HEK293 (cell line): ENCODE data around the gene CALHM2.

Source experiments
- CTCF ChIA-PET: fragments of 350-600 bp; formaldehyde crosslinking; extraction: SDS; loops from one replicate; lab custom pipeline; 2021; ENCODE audit warnings: antibody characterized with exemption; lab: Yijun Ruan, JAX
- POLR2A ChIA-PET: fragments of 300-600 bp; formaldehyde crosslinking; extraction: SDS; loops from one replicate; lab custom pipeline; 2020; ENCODE audit warnings: antibody characterized with exemption, inconsistent platforms; lab: Yijun Ruan, JAX
- H3K27ac ChIP-seq: fragments of 200-500 bp; sonication (Bioruptor generic); 2 replicates; pipeline ENCODE4 v1.5.1; 2014; ENCODE audit warnings: low read depth, low read length, control low read depth, inconsistent platforms; ENCODE audit errors: extremely low read depth
- H3K36me3 ChIP-seq, 2 experiments: fragments of 200-500 bp in 1 of 2; sonication (Bioruptor generic) in 1 of 2; 1 replicate in 1 of 2; 2 replicates in 1 of 2; pipeline ENCODE4 v1.5.1; 2014 to 2017; ENCODE audit warnings: inconsistent platforms in 2 of 2, low read length in 2 of 2; ENCODE audit not compliant: control insufficient read depth in 2 of 2, insufficient read depth in 1 of 2
- H3K4me1 ChIP-seq: fragments of 200-500 bp; sonication (Bioruptor generic); 2 replicates; pipeline ENCODE4 v1.5.1; 2014; ENCODE audit warnings: mild to moderate bottlenecking, low read length, inconsistent platforms; ENCODE audit not compliant: control insufficient read depth, insufficient read depth
- H3K4me3 ChIP-seq: 2 replicates; pipeline ENCODE4 v1.5.1; 2011; ENCODE audit warnings: low read depth, mild to moderate bottlenecking, control low read depth, low read length, moderate library complexity
- H3K9me3 ChIP-seq: fragments of 200-500 bp; sonication (Bioruptor generic); 2 replicates; pipeline ENCODE4 v1.5.1; 2014; ENCODE audit warnings: low read depth, low read length, inconsistent platforms; ENCODE audit not compliant: control insufficient read depth, insufficient read depth
- BCL11B ChIP-seq: fragments of 450-650 bp; formaldehyde crosslinking; IDR thresholded peaks from 2 replicates; pipeline ENCODE4 v1.5.1; 2016; ENCODE audit warnings: low read depth, missing biosample characterization, missing genetic modification characterization
- KLF10 ChIP-seq: fragments of 450-650 bp; IDR thresholded peaks from 2 replicates; pipeline ENCODE4 v1.5.1; 2018; ENCODE audit warnings: missing biosample characterization, mild to moderate bottlenecking, missing genetic modification characterization
- KLF8 ChIP-seq: fragments of 450-650 bp; formaldehyde crosslinking; IDR thresholded peaks from 2 replicates; pipeline ENCODE4 v1.5.1; 2016; ENCODE audit warnings: missing biosample characterization, missing genetic modification characterization
- PATZ1 ChIP-seq: fragments of 450-650 bp; formaldehyde crosslinking; IDR thresholded peaks from 2 replicates; pipeline ENCODE4 v1.5.1; 2016; ENCODE audit warnings: missing biosample characterization, missing genetic modification characterization
- PRDM6 ChIP-seq: fragments of 450-650 bp; formaldehyde crosslinking; IDR thresholded peaks from 2 replicates; pipeline ENCODE4 v1.5.1; 2017; ENCODE audit warnings: missing biosample characterization, missing genetic modification characterization
- SP3 ChIP-seq: fragments of 450-650 bp; formaldehyde crosslinking; IDR thresholded peaks from 2 replicates; pipeline ENCODE4 v1.5.1; 2016; ENCODE audit warnings: missing biosample characterization, missing genetic modification characterization
- ZFP3 ChIP-seq: fragments of 450-650 bp; formaldehyde crosslinking; IDR thresholded peaks from 2 replicates; pipeline ENCODE4 v1.5.1; 2016; ENCODE audit warnings: low read depth, missing biosample characterization, missing genetic modification characterization
- ZNF114 ChIP-seq: fragments of 450-650 bp; formaldehyde crosslinking; IDR thresholded peaks from 2 replicates; pipeline ENCODE4 v1.5.0; 2017; ENCODE audit warnings: missing biosample characterization, missing genetic modification characterization
- ZNF202 ChIP-seq: fragments of 450-650 bp; formaldehyde crosslinking; IDR thresholded peaks from 2 replicates; pipeline ENCODE4 v1.5.1; 2016; ENCODE audit warnings: missing biosample characterization, missing genetic modification characterization, borderline replicate concordance
- ZNF211 ChIP-seq: fragments of 450-650 bp; formaldehyde crosslinking; IDR thresholded peaks from 2 replicates; pipeline ENCODE4 v1.5.1; 2016; ENCODE audit warnings: low read depth, missing biosample characterization, missing genetic modification characterization
- ZNF223 ChIP-seq: fragments of 450-650 bp; formaldehyde crosslinking; IDR thresholded peaks from 2 replicates; pipeline ENCODE4 v1.5.1; 2016; ENCODE audit warnings: missing biosample characterization, missing genetic modification characterization
- ZNF24 ChIP-seq: fragments of 450-650 bp; formaldehyde crosslinking; IDR thresholded peaks from 2 replicates; pipeline ENCODE4 v1.5.1; 2016; ENCODE audit warnings: missing biosample characterization, missing genetic modification characterization
- ZNF248 ChIP-seq: fragments of 450-650 bp; formaldehyde crosslinking; IDR thresholded peaks from 2 replicates; pipeline ENCODE4 v1.5.1; 2017; ENCODE audit warnings: missing biosample characterization, missing genetic modification characterization
- ZNF266 ChIP-seq: fragments of 450-650 bp; formaldehyde crosslinking; IDR thresholded peaks from 2 replicates; pipeline ENCODE4 v1.5.1; 2016; ENCODE audit warnings: missing biosample characterization, missing genetic modification characterization, low read depth
- ZNF292 ChIP-seq: fragments of 450-650 bp; formaldehyde crosslinking; IDR thresholded peaks from 2 replicates; pipeline ENCODE4 v1.5.1; 2016; ENCODE audit warnings: low read depth, missing biosample characterization, missing genetic modification characterization, borderline replicate concordance
- ZNF391 ChIP-seq: fragments of 450-650 bp; formaldehyde crosslinking; IDR thresholded peaks from 2 replicates; pipeline ENCODE4 v1.5.1; 2016; ENCODE audit warnings: low read depth, missing biosample characterization, missing genetic modification characterization, borderline replicate concordance
- ZNF488 ChIP-seq: fragments of 450-650 bp; formaldehyde crosslinking; IDR thresholded peaks from 2 replicates; pipeline ENCODE4 v1.5.1; 2016; ENCODE audit warnings: missing biosample characterization, missing genetic modification characterization
- ZNF513 ChIP-seq: fragments of 450-650 bp; IDR thresholded peaks from 2 replicates; pipeline ENCODE4 v1.5.1; 2018; ENCODE audit warnings: missing biosample characterization, missing genetic modification characterization
- ZNF624 ChIP-seq: fragments of 450-650 bp; formaldehyde crosslinking; IDR thresholded peaks from 2 replicates; pipeline ENCODE4 v1.5.1; 2017; ENCODE audit warnings: missing biosample characterization, missing genetic modification characterization
- ZNF629 ChIP-seq: fragments of 450-650 bp; formaldehyde crosslinking; IDR thresholded peaks from 2 replicates; pipeline ENCODE4 v1.5.1; 2017; ENCODE audit warnings: missing biosample characterization, missing genetic modification characterization
- ZNF645 ChIP-seq: fragments of 450-650 bp; formaldehyde crosslinking; IDR thresholded peaks from 2 replicates; pipeline ENCODE4; 2016; ENCODE audit warnings: missing biosample characterization, missing genetic modification characterization
- ZNF692 ChIP-seq: fragments of 450-650 bp; formaldehyde crosslinking; IDR thresholded peaks from 2 replicates; pipeline ENCODE4 v1.5.1; 2016; ENCODE audit warnings: missing biosample characterization, missing genetic modification characterization
- ZNF747 ChIP-seq: fragments of 450-650 bp; formaldehyde crosslinking; IDR thresholded peaks from 2 replicates; pipeline ENCODE4 v1.5.1; 2016; ENCODE audit warnings: missing biosample characterization, missing genetic modification characterization
- ZNF768 ChIP-seq: fragments of 450-650 bp; formaldehyde crosslinking; IDR thresholded peaks from 2 replicates; pipeline ENCODE4 v1.5.1; 2018; ENCODE audit warnings: missing biosample characterization, mild to moderate bottlenecking, missing genetic modification characterization
- ZNF777 ChIP-seq: fragments of 450-650 bp; formaldehyde crosslinking; IDR thresholded peaks from 2 replicates; pipeline ENCODE4 v1.5.1; 2017; ENCODE audit warnings: missing biosample characterization, missing genetic modification characterization, borderline replicate concordance
- ZSCAN18 ChIP-seq: fragments of 450-650 bp; formaldehyde crosslinking; IDR thresholded peaks from 2 replicates; pipeline ENCODE4 v1.5.1; 2016; ENCODE audit warnings: missing biosample characterization, missing genetic modification characterization

Gene CALHM2

GRCh38 chr10:103428989-103429643 lies 23.1 kb downstream of the CALHM2 start (continued):
- no peak for TF ChIP-seq ZNF768 (tag by site-specific recombination)
- no peak for TF ChIP-seq KLF8 (tag by site-specific recombination)
- TF ChIP-seq ZNF747 = no peak
- no peak for TF ChIP-seq ZNF248
- no peak for TF ChIP-seq ZNF223 (tag by site-specific recombination)
- TF ChIP-seq ZNF266 (tag by site-specific recombination) = no peak
- TF ChIP-seq PRDM6 = no peak
- no peak for TF ChIP-seq ZNF629 (tag by site-specific recombination)
- no peak for TF ChIP-seq ZNF777 (tag by site-specific recombination)
- TF ChIP-seq ZNF645 = no peak

- H3K9me3 ChIP-seq = no peaks in the 10 kb centered on the region
- no peak overlapping the region for H3K27ac ChIP-seq
- TF ChIP-seq ZNF513 (tag by site-specific recombination) (no peak), ZNF211 (no peak), ZNF692 (tag by site-specific recombination) (no peak), ZNF391 (tag by site-specific recombination) (no peak), ZNF114 (tag by site-specific recombination) (no peak), ZNF488 (tag by site-specific recombination) (no peak), BCL11B (no peak), ZNF624 (no peak), PATZ1 (tag by site-specific recombination) (no peak), ZNF202 (tag by site-specific recombination) (no peak), KLF10 (tag by site-specific recombination) (no peak), ZNF24 (tag by site-specific recombination) (no peak), SP3 (tag by site-specific recombination) (no peak), ZNF292 (tag by site-specific recombination) (no peak), ZNF266 (tag by site-specific recombination) (no peak), ZFP3 (no peak), ZSCAN18 (tag by site-specific recombination) (no peak)
- CTCF ChIA-PET = interaction anchor here (1.0 to 2.7 kb wide), 2 partner anchors 12 to 58 kb away, joined by 3 to 10 read pairs; no protein-coding TSS in a partner anchor
- no peaks in the 10 kb centered on the region for H3K4me1 ChIP-seq
- H3K36me3 ChIP-seq = peaks cover 50 to 92% of the 10 kb centered on the region in 2 experiments
- POLR2A ChIA-PET = no interaction called here
- H3K4me3 ChIP-seq = no peak overlapping the region
Observed at GRCh38 chr10:103427866-103428265, 24.3 kb downstream of the CALHM2 start.
